ENCODE data around the gene ST3GAL3.

The ST3GAL3 gene

GRCh38 chr1:43980255-43981134 lies 273.2 kb downstream of the ST3GAL3 start:
- DNase-seq (ENCODE audit: low read depth), result no peak
